ENCODE data around the gene COPRS.
"Not testable (repeated sequence)": the region's sequence is repeated elsewhere in the genome, so short reads cannot be mapped to it uniquely, and the experiment has no call there.

COPRS gene

DNA sequence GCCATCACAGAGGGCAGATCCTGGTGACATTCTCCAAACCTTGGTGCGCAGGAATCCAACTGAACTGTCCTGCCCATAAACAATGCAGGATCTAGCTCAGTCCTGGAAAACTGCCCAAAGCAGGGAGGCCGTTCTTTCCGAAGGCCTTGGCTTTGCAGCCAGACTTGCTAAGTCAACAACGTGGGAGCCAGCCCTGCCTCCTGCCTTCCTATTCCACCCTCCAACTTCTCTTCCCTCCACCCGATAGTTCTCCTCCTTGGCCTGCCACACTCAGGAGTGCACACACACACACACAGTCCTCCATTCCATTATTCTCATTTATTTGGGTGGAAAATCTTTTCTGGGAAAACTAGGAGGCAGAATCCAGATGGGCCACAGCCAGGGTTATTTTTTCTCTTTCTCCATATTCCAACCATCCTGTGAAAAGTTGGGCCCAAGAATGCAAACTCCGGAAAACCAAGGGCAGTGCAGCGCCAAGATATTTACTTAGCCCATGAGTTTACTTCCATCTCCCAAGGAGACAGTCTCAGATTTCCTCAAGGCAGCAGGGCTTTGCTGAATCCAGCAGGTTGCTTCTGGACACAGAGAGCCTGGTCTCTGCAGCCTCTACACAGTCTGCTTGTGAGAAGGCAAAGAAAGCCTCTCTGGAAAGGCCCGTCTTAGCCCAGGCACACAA is 15.8 kb downstream of the COPRS start:
- DNase-seq = no peak

DNA sequence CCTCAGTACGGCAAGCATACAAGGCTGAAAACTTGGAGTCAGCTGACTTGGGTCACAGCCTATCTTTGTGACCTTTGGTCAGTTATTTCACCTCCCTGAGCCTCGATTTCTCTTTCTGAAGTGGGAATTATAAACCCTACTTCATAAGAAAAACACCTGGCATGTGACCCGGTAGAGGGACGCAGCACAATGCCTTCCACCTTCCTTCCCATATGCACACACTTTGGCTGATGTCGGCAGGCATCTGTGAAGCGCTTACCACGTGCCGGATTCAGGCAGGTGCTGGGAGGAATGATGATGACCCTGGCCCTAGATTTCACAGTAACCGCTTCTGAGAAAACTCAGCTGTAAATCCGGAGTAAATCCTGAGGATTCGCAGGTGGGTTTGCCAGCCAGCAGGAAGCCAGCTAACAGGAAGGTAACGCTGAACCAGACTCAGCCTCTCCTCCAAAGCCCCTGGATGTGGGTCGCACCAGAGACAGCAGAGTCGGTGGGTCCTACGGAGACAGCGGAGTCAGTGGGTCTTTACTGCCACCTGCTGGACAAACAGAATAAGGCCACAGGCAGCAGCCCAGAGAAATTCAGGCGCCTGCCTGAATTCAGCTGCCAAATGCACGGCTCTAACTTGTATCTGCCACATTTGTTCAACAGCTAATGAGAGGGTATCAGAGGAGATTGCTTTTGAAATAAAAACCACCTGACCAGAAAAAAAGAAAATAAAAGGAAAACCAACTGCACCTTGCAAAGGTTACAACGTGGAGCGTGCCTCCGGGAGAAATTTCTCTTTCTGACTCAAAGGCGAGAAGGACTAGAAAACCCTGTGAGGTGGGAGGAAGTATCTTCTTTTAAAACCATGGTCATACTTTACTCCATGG is 16.6 kb downstream of the COPRS start:
- DNase-seq = peak; percentile 54

GRCh38 chr17:31841850-31842194 is 17.2 kb downstream of the COPRS start:
- no peak for DNase-seq

- DNase-seq = no peak
These were observed 20.3 kb downstream of the COPRS start for GRCh38 chr17:31838636-31839225.

DNA sequence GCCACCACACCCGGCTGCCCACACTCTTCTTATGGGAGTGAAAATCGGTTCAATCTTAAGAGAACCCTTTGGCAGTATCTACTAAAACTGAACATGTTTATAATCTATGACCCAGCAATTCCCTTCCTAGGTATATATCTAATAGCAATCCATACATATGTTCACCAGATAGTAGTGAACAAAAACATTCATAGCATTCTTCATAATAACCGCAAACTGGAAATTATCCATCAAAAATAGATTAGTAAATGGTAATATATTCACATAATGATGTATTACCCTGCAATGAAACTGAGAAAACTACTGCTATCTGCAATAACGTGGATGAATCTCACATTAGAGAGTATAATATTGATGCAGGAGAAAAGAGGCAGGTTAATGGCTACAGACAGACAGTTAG is 23.1 kb downstream of the COPRS start:
- no peak for DNase-seq

DNA sequence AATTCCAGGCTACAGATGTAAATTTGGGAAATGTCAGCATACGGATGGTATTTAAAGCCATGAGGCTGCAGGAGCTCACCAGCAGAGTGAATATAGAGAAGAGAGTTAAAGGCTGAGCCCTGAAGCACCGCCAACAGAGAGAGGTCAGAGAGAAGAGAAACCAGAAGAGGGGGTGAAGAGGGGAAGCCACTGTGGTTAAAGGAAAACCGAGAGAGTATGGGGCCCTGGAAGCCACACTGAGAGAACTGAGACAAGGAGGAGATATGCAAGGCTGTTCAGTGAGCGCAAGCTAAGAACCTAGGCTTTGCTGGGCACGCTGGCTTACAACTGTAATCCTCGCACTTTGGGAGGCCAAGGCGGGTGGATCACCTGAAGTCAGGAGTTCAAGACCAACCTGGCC is 24.6 kb downstream of the COPRS start:
- no peak for DNase-seq

- DNase-seq = no peak
These were observed 26.3 kb downstream of the COPRS start for GRCh38 chr17:31832746-31833145.

DNA sequence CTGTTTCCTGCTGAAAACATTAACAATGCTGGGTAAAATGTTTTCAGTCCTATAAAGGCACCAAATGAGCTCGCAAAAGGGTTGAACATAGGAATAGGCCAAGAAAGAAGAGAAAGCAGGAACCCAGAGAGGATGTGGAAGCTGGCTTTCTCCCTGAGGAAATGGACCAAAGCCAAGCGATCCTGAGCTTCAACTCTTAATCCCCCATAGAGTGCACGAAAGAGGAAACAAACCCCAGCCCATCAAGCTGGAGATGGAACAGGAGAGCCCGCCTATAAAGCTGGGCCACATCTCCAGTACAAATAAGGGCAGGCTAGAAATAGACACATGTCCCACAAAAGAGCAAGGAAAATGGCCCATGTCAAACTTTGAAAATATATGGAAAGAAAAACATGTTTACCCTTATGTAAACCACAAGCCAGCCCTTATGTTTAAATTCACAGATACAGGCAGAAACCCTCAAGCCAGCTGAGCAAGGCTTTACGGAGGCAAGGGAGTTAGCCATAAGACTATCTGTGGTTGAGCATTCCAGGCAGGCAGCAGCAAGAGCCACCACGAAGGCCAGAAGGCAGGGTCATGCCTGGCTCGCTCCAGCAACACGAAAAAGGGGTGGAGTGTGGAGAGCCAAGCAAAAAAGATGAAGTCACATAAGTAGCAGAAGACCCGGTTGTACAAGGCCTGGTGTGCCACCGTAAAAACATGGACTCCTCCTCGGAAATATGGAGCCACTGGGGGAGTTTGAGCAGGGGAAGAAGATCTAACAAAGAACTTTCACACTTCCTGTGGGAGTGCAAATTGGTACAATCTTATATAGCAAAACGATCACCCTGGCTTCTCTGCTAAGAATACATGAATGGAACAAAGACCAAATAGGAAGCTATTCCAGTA is 27.8 kb downstream of the COPRS start:
- no peak for DNase-seq

GRCh38 chr17:31829649-31830048 is 29.4 kb downstream of the COPRS start:
- DNase-seq = no peak

DNA sequence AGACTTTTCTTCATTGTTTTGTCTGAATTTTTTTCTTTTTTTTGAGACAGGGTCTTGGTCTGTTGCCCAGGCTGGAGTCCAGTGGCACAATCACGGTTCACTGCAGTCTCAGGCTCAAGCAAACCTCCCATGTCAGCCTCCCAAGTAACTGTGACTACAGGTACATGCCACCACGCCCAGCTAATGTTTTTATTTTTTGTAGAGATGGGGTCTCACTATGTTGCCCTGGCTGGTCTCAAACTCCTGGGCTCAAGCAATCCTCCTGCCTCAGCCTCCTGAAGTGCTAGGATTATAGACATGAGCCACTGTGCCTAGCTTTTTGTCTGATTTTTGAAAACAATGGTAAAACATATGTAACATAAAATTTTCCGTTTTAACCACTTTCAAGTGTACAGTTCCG is 30.1 kb downstream of the COPRS start:
- not testable (repeated sequence) for DNase-seq

GRCh38 chr17:31825961-31826691 is 32.9 kb downstream of the COPRS start:
- DNase-seq = no peak

- DNase-seq = no peak
These were observed 34.2 kb downstream of the COPRS start for GRCh38 chr17:31824766-31825360.

DNA sequence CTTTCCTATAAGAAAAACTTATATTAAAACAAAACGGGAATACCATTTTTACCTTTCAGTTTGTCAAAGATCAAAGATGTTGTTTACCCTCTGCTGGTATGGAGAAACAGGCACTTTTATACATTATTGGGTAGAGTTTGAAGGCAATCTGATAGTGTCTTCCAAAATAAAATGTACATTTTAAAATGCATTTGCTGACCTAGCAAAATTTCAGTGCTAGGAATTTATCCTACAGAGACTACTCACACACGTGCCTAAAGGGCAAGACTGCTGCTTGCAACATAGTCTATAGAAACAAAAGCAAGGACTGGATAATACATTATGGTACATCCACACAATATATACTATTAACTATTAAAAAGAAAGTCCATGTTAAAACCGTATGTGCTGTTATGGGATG is 36.0 kb downstream of the COPRS start:
- no peak for DNase-seq

- no peak for DNase-seq
These were observed 38.2 kb downstream of the COPRS start for GRCh38 chr17:31820691-31821435.

- DNase-seq = no peak
These were observed 39.5 kb downstream of the COPRS start for GRCh38 chr17:31819578-31819977.

DNA sequence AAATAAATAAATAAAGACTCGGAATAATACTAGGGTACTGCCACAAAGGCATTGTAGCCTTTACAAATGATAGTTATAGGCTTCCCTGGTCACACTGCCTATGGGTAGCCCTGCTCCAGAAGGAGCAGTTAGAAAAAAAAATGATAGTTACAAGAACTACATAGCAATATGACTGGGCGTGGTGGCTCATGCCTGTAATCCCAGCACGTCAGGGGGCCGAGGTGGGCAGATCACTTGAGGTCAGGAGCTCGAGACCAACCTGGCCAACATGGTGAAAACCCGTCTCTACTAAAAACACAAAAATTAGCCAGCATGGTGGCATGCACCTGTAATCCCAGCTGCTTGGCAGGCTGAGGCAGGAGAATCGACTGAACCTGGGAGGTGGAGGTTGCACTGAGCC is 40.2 kb downstream of the COPRS start:
- DNase-seq = not testable (repeated sequence)

GRCh38 chr17:31815212-31815730 is 43.8 kb downstream of the COPRS start:
- DNase-seq = no peak

GRCh38 chr17:31811101-31811500 is 47.9 kb downstream of the COPRS start:
- no peak for DNase-seq

- not testable (repeated sequence) for DNase-seq
These were observed 49.2 kb downstream of the COPRS start for GRCh38 chr17:31809876-31810275.

DNA sequence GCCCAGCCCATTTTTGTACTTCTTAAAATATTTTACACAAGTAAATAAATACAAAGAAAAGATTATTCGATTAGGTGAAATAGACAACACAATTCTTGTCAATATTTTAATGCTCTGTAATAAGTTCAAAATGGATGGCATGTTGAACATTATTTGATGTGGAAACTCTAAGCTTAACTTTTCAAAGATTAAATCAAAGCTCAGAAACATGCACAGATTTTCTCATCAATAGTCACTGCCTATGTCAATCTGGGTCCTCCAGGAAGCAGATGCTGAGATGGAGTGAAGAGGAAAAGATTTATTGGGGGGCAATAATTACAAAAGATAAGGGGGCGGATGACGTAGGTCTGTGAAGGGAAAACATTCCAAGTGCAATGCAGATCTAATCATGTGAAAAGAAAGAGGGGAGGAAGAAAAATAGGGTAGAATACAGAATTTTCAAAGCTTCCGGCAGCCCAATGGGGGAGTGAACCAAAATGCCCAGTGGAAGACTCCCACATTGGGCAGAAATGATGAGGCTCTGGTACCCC is 50.5 kb downstream of the COPRS start:
- no peak for DNase-seq

GRCh38 chr17:31807846-31808245 is 51.2 kb downstream of the COPRS start:
- DNase-seq = no peak

All from CD4-positive, alpha-beta T cell treated with Interleukin-15 for 1 hour (primary cell).